GM23338 (cell line): ENCODE measurements around the gene TFIP11. TPM values are rescaled to one million over a fixed set of nuclear protein-coding genes. Genes with fewer than 3 reads are reported as not detected.

Experiments used
- STAT1 ChIP-seq: IDR thresholded peaks from one replicate; pipeline ENCODE4 v1.6.1; 2016; ENCODE audit warnings: antibody characterized with exemption; ENCODE audit not compliant: unreplicated experiment
- ZNF114 ChIP-seq: fragments of 250-450 bp; sonication (Bioruptor Pico); IDR thresholded peaks from 2 replicates; pipeline ENCODE4 v1.5.0; 2020; ENCODE audit warnings: mild to moderate bottlenecking, moderate library complexity
- polyA plus RNA-seq: library from polyadenylated mRNA; unstranded; fragments of >200 nt; fragmentation: Nextera tagmentation; extraction: Ambion mirVana; gene quantifications from 2 replicates; pipeline ENCODE4 v1.2.1, GENCODE V29; 2016
- total RNA-seq: library from RNA; depleted of rRNA; stranded (reverse); fragments of >200 nt; shearing (Covaris generic); gene quantifications from 2 replicates; pipeline ENCODE4 v1.2.3, GENCODE V29; 2014
- TF ChIP-seq, protein P1 (sequence below): fragments of 250-450 bp; sonication (Bioruptor Pico); IDR thresholded peaks from 2 replicates; pipeline ENCODE4 v1.5.0; 2020; ENCODE audit warnings: mild to moderate bottlenecking, moderate library complexity
- TF ChIP-seq, protein P2 (sequence below): IDR thresholded peaks from one replicate; pipeline ENCODE4 v1.6.1; 2018; ENCODE audit warnings: antibody characterized with exemption; ENCODE audit not compliant: unreplicated experiment

TFIP11 gene
- total and polyA plus RNA-seq, 2 experiments from 2014 or later: 17.1 to 26.2 TPM

DNA sequence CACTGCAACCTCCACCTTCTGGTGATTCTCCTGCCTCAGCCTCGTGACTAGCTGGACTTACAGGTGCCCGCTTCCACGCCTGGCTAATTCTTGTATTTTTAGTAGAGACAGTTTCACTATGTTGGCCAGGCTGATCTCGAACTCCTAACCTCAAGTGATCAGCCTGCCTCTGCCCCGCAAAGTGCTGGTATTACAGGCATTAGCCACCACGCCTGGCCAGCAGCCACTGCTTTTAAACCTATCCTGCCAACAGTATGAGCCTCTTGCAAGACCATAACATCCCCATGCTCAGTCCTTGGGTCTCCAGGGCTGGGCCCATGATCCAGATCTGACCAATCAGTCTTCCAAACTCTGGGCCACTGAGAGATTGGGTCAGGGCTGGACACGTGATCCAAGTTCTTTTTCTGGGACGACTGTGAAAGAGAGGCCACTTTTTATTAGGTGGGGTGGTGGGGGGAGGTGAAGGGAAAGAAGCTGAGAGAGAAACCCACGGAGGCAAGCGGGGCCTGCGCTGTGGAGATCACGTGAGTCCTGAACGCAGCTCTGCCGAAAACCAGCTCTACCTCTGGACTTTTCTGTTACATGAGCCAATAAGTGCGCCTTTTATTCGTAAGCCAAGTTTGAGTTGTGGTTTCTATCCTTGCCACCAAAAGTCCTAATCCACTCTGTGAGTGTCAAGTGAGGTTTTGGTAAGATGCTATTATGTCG lies 65.3 kb downstream of the TFIP11 start (continued):
- TF ChIP-seq, protein P1, sequence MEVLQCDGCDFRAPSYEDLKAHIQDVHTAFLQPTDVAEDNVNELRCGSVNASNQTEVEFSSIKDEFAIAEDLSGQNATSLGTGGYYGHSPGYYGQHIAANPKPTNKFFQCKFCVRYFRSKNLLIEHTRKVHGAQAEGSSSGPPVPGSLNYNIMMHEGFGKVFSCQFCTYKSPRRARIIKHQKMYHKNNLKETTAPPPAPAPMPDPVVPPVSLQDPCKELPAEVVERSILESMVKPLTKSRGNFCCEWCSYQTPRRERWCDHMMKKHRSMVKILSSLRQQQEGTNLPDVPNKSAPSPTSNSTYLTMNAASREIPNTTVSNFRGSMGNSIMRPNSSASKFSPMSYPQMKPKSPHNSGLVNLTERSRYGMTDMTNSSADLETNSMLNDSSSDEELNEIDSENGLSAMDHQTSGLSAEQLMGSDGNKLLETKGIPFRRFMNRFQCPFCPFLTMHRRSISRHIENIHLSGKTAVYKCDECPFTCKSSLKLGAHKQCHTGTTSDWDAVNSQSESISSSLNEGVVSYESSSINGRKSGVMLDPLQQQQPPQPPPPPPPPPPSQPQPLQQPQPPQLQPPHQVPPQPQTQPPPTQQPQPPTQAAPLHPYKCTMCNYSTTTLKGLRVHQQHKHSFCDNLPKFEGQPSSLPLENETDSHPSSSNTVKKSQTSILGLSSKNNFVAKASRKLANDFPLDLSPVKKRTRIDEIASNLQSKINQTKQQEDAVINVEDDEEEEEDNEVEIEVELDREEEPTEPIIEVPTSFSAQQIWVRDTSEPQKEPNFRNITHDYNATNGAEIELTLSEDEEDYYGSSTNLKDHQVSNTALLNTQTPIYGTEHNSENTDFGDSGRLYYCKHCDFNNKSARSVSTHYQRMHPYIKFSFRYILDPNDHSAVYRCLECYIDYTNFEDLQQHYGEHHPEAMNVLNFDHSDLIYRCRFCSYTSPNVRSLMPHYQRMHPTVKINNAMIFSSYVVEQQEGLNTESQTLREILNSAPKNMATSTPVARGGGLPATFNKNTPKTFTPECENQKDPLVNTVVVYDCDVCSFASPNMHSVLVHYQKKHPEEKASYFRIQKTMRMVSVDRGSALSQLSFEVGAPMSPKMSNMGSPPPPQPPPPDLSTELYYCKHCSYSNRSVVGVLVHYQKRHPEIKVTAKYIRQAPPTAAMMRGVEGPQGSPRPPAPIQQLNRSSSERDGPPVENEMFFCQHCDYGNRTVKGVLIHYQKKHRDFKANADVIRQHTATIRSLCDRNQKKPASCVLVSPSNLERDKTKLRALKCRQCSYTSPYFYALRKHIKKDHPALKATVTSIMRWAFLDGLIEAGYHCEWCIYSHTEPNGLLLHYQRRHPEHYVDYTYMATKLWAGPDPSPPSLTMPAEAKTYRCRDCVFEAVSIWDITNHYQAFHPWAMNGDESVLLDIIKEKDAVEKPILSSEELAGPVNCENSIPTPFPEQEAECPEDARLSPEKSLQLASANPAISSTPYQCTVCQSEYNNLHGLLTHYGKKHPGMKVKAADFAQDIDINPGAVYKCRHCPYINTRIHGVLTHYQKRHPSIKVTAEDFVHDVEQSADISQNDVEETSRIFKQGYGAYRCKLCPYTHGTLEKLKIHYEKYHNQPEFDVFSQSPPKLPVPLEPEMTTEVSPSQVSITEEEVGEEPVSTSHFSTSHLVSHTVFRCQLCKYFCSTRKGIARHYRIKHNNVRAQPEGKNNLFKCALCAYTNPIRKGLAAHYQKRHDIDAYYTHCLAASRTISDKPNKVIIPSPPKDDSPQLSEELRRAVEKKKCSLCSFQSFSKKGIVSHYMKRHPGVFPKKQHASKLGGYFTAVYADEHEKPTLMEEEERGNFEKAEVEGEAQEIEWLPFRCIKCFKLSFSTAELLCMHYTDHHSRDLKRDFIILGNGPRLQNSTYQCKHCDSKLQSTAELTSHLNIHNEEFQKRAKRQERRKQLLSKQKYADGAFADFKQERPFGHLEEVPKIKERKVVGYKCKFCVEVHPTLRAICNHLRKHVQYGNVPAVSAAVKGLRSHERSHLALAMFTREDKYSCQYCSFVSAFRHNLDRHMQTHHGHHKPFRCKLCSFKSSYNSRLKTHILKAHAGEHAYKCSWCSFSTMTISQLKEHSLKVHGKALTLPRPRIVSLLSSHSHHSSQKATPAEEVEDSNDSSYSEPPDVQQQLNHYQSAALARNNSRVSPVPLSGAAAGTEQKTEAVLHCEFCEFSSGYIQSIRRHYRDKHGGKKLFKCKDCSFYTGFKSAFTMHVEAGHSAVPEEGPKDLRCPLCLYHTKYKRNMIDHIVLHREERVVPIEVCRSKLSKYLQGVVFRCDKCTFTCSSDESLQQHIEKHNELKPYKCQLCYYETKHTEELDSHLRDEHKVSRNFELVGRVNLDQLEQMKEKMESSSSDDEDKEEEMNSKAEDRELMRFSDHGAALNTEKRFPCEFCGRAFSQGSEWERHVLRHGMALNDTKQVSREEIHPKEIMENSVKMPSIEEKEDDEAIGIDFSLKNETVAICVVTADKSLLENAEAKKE (CRISPR knock-in tag): no peak
- TF ChIP-seq STAT1 (no peak), ZNF114 (CRISPR knock-in tag) (no peak)
- TF ChIP-seq, protein P2, sequence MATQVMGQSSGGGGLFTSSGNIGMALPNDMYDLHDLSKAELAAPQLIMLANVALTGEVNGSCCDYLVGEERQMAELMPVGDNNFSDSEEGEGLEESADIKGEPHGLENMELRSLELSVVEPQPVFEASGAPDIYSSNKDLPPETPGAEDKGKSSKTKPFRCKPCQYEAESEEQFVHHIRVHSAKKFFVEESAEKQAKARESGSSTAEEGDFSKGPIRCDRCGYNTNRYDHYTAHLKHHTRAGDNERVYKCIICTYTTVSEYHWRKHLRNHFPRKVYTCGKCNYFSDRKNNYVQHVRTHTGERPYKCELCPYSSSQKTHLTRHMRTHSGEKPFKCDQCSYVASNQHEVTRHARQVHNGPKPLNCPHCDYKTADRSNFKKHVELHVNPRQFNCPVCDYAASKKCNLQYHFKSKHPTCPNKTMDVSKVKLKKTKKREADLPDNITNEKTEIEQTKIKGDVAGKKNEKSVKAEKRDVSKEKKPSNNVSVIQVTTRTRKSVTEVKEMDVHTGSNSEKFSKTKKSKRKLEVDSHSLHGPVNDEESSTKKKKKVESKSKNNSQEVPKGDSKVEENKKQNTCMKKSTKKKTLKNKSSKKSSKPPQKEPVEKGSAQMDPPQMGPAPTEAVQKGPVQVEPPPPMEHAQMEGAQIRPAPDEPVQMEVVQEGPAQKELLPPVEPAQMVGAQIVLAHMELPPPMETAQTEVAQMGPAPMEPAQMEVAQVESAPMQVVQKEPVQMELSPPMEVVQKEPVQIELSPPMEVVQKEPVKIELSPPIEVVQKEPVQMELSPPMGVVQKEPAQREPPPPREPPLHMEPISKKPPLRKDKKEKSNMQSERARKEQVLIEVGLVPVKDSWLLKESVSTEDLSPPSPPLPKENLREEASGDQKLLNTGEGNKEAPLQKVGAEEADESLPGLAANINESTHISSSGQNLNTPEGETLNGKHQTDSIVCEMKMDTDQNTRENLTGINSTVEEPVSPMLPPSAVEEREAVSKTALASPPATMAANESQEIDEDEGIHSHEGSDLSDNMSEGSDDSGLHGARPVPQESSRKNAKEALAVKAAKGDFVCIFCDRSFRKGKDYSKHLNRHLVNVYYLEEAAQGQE: no peak
